Fibroblast of the conjunctiva (primary cell): ENCODE measurements around the gene CDKN2A.
"Not testable (repeated sequence)": the region's sequence is repeated elsewhere in the genome, so short reads cannot be mapped to it uniquely, and the experiment has no call there.

Source experiments
- DNase-seq: peaks from one replicate; pipeline ENCODE4 v3.0.0-alpha.2; 2010; ENCODE audit warnings: low read depth

CDKN2A gene

GRCh38 chr9:21982391-21982790 lies 11.8 kb downstream of the CDKN2A start:
- DNase-seq: no peak

DNA sequence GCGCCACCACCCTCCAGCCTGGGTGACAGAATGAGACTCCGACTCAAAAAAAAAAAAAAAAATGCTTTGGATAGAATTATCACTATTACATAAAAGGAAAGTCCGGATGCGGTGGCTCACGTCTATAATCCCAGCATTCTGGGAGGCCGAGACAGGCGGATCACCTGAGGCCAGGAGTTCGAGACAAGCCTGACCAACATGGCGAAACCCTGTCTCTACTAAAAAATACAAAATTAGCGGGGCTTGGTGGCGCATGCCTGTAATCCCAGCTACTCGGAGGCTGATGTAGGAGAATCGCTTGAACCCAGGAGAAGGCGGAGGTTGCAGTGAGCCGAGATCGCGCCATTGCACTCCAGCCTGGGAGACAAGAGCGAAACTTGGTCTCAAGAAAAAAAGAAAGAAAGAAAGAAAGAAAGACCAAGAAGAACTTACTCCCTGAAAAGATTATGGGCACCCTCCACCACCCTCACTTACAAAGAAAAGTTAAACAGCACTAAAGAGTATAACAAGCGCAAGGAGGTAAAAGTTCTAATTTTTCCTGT lies 17.8 kb downstream of the CDKN2A start:
- DNase-seq: no peak

DNA sequence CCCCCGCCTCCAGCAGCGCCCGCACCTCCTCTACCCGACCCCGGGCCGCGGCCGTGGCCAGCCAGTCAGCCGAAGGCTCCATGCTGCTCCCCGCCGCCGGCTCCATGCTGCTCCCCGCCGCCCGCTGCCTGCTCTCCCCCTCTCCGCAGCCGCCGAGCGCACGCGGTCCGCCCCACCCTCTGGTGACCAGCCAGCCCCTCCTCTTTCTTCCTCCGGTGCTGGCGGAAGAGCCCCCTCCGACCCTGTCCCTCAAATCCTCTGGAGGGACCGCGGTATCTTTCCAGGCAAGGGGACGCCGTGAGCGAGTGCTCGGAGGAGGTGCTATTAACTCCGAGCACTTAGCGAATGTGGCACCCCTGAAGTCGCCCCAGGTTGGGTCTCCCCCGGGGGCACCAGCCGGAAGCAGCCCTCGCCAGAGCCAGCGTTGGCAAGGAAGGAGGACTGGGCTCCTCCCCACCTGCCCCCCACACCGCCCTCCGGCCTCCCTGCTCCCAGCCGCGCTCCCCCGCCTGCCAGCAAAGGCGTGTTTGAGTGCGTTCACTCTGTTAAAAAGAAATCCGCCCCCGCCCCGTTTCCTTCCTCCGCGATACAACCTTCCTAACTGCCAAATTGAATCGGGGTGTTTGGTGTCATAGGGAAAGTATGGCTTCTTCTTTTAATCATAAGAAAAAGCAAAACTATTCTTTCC lies 19.3 kb downstream of the CDKN2A start:
- DNase-seq: no peak

GRCh38 chr9:21974343-21974721 lies 19.9 kb downstream of the CDKN2A start:
- DNase-seq: no peak

DNA sequence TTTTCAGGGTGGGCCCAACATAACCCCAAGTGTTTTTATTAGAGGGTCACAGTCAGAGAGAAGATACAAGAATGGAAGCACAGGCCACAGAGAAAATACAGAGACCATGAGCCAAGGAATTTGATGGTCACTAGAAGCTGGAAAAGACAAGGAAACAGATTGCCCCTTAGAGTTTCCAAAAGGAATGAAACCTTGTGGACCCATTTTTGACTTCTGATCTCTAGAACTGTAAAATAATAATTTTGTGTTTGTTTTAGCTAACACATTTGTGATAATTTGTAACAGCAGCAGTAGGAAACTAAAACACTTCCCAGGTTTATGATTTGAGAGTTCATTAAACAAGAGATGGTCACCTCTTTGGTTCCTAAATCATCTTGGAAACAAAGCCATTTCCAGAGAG lies 21.8 kb downstream of the CDKN2A start:
- DNase-seq: no peak

GRCh38 chr9:21970800-21971640 lies 23.2 kb downstream of the CDKN2A start:
- DNase-seq: no peak

DNA sequence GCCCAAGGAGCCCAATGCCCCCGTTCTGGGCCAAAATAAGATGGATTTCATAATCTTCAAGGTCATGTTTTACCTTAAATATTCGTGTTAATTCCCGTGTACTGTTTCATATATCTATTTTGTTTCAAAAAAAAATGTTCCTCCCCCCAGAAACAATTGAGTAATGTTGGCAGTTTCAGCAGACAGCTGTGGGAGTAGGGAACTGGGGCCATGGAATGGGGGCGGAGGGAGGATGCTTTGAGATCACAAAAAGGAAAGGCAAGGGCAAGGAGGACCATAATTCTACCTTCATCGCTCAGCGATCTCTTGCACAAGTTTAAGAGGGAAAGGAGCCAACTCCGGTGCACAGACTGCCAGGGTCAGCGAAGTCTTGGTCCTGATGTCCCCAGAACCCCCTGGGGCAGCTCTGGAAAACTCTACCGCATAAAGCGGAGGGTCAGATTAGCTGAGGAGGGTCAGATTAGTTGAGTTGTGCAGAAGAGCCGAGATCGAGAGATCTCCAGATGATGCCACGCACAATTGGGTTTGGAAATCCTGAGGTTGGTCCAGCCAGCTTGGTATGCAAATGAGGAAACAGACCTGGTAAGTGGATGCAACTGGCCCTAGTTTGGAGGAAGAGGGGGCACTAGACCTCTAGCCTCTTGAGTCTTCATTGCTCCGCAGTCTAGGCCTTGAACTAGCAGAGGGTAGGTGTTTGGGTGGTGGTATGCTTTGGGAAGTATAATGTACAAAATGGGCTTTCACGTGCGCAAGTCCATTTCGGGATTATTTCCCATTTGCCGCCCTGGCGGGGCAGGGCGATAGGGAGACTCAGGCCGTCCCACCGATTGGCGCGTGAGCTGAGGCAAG lies 24.0 kb downstream of the CDKN2A start:
- DNase-seq: no peak

- no peak for DNase-seq
Measured at GRCh38 chr9:21969011-21969940, 24.9 kb downstream of the CDKN2A start.

GRCh38 chr9:21968331-21969010 lies 25.7 kb downstream of the CDKN2A start:
- DNase-seq: no peak

GRCh38 chr9:21967702-21968101 lies 26.5 kb downstream of the CDKN2A start:
- DNase-seq: no peak

DNA sequence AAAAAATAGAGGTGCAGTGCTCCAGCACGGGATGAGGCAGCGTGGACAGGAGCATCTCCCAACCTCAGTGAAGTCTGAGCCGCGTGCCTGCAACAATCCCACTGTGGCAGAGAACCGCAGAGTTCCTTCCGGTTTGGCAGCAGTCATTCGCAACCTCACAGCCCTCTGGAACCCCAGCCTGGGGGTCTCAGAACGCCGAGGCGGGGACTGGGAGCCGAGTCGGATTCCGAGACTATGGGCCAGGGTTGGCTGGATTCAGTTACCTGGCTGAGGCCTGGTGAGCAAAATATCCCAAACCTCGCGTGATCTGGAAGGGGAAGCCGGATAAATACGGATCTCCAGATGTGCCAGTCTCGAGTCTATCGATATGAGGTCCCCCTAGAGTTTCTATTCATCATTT lies 27.0 kb downstream of the CDKN2A start:
- DNase-seq: no peak

DNA sequence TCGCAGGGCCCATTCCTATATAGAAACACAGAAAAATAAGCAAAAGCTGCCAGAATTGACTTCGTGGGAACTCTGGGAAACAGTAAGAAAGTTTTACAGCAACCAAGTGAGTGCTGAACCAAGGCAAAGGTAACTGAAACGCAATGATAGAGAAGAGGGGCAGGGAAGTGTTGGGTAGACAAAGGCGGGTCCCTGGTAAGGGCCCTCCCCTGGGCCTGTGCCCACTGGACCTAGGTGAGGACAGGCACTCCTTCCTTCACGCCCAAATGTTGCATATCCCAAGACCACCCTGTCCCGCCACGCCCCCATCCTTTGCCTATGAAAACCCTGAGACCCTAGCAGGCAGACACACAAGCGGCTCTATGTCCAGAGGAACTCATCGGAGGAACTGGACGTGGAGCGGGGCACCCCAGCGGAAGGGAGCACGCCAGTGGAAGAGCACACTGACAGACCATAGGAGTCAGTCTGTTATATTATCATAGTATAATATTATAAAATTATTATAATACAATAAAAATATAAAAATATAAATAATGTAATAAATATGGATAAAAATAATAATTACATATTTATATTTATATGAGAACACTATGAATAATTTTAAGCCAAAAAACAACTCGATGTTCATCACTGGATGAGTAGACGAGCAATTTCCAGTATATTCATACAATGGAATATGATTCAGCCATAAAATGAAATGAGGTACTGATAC lies 27.9 kb downstream of the CDKN2A start:
- DNase-seq: no peak

GRCh38 chr9:21965401-21965951 lies 28.7 kb downstream of the CDKN2A start:
- peak; percentile 34 for DNase-seq

- peak; percentile 35 for DNase-seq
Measured at GRCh38 chr9:21964925-21965385, 29.2 kb downstream of the CDKN2A start.

DNA sequence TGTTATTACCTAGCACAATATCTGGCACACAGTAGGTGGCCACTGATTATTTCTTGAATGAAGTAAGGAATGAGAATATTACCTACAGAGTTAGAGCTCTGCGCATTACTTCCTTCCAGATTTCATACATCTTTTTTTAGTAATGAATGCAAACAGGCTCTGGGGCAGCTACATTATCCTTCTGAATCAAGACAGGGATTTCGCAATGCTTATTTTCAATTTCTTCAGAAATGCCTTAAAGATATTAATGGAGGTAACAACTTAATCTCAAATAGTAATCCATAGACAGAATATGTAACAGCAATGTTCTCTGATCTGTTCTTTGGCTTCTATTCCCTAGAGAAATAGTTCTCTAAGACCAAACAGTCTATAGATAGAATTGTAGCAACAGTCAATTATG lies 32.6 kb downstream of the CDKN2A start:
- DNase-seq: no peak

GRCh38 chr9:21959268-21959667 lies 34.9 kb downstream of the CDKN2A start:
- not testable (repeated sequence) for DNase-seq

DNA sequence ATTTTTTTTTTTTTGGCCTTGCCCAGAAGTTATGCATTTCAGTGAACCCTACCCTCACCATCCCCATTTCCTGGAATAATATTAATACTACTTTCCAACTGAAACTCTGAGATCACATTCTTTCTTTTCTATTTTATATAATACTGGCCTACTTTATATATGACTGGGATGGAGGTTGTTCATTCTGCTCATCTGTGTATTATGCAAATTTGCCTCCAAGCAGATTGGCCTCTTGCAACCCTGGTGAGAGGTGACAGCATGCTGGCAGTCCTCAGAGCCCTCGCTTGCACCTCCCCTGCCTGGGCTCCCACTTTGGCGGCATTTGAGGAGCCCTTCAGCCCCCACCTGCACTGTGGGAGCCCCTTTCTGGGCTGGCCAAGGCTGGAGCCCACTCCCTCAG lies 35.4 kb downstream of the CDKN2A start:
- no peak for DNase-seq

DNA sequence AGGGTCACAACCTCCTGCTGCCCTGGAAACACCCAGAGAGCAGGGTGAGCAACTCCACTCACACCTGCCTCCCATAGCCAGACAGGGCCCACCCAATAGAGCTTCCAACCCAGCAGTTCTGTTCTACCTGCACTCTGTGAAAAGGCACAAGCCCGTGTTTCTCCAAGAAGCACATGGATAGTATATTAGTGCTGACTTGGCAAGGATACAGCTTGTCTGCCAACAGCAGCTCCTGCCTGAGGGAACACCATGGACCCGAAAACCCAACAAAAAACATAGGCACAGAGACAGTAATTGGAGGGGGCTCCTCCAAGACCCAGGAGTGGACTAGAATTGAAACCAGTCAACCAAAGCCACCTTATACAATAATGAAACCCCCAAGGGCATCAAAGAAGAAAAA lies 48.6 kb downstream of the CDKN2A start:
- no peak for DNase-seq

GRCh38 chr9:21943464-21943863 lies 50.7 kb downstream of the CDKN2A start:
- no peak for DNase-seq
